WTC11 (cell line): ENCODE data around the gene DNAJC15.

ENCODE experiments used
- ATF3 ChIP-seq: sonication (generic); formaldehyde crosslinking; conservative IDR thresholded peaks from 2 replicates; pipeline ENCODE4 v1.8.1; 2022; ENCODE audit warnings: mild to moderate bottlenecking, missing genetic modification reagents
- CTCF ChIP-seq: fragments of 200-600 bp; IDR thresholded peaks from 2 replicates; pipeline ENCODE4 v1.8.0; 2022; ENCODE audit warnings: antibody characterized with exemption
- HMGA2 ChIP-seq: fragments of 250-450 bp; sonication (Bioruptor Pico); IDR thresholded peaks from 2 replicates; pipeline ENCODE4 v1.4.0; 2021; ENCODE audit warnings: mild to moderate bottlenecking, moderate library complexity
- MAX ChIP-seq: sonication (generic); formaldehyde crosslinking; IDR thresholded peaks from 2 replicates; pipeline ENCODE4 v1.8.0; 2022; ENCODE audit warnings: mild to moderate bottlenecking, missing genetic modification reagents
- NR2C2 ChIP-seq: sonication (generic); formaldehyde crosslinking; IDR thresholded peaks from 2 replicates; pipeline ENCODE4 v1.8.0; 2022; ENCODE audit warnings: mild to moderate bottlenecking, missing genetic modification reagents
- OVOL2 ChIP-seq: fragments of 250-450 bp; sonication (Bioruptor Pico); IDR thresholded peaks from 2 replicates; pipeline ENCODE4 v1.9.0; 2021; ENCODE audit warnings: mild to moderate bottlenecking, borderline replicate concordance
- SP1 ChIP-seq: sonication (generic); formaldehyde crosslinking; conservative IDR thresholded peaks from 2 replicates; pipeline ENCODE4 v1.8.1; 2022; ENCODE audit warnings: missing genetic modification reagents
- STAT6 ChIP-seq: sonication (generic); formaldehyde crosslinking; conservative IDR thresholded peaks from 2 replicates; pipeline ENCODE4 v1.8.1; 2023; ENCODE audit warnings: mild to moderate bottlenecking, low read depth, missing genetic modification reagents, moderate library complexity
- TEAD1 ChIP-seq: sonication (generic); formaldehyde crosslinking; IDR thresholded peaks from 2 replicates; pipeline ENCODE4 v1.8.0; 2022; ENCODE audit warnings: mild to moderate bottlenecking, missing genetic modification reagents
- USF2 ChIP-seq: sonication (generic); formaldehyde crosslinking; IDR thresholded peaks from 2 replicates; pipeline ENCODE4 v1.8.1; 2023; ENCODE audit warnings: mild to moderate bottlenecking, missing genetic modification reagents, moderate library complexity
- ZNF121 ChIP-seq: sonication (generic); formaldehyde crosslinking; IDR thresholded peaks from 2 replicates; pipeline ENCODE4 v1.8.0; 2023; ENCODE audit warnings: missing genetic modification reagents
- TF ChIP-seq, protein P1 (sequence below): sonication (generic); formaldehyde crosslinking; IDR thresholded peaks from 2 replicates; pipeline ENCODE4 v1.8.0; 2022; ENCODE audit warnings: mild to moderate bottlenecking, missing genetic modification reagents

DNA sequence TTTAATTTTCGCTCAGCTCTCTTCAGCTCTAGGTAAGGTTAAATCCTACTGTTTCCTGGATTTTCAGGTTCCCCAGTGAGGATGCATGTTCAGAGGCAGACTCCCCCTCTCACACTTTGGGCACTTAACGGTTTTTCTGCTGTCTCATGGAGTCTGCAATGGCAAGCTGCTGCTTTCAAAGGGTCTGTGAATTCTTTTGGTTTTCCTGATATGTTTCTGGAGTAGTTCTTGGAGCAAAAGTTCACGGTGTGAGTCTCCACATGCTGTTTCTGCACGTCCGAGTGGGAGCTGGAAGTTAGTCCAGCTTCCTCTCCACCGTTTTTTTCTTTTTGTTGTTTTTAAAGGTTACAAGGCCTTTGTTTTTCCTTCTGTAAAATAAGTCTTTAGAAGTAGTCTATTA lies 35.4 kb downstream of the DNAJC15 start:
- no peak for TF ChIP-seq STAT6
- TF ChIP-seq CTCF, result no peak
- TF ChIP-seq SP1 (CRISPR knock-in tag), result no peak
- TF ChIP-seq ZNF121 (CRISPR knock-in tag), result no peak
- TF ChIP-seq ATF3 (CRISPR knock-in tag), result no peak
- no peak for TF ChIP-seq HMGA2 (CRISPR knock-in tag)
- no peak for TF ChIP-seq TEAD1
- TF ChIP-seq OVOL2 (CRISPR knock-in tag), result no peak
- no peak for TF ChIP-seq NR2C2 (CRISPR knock-in tag)
- TF ChIP-seq, protein P1, sequence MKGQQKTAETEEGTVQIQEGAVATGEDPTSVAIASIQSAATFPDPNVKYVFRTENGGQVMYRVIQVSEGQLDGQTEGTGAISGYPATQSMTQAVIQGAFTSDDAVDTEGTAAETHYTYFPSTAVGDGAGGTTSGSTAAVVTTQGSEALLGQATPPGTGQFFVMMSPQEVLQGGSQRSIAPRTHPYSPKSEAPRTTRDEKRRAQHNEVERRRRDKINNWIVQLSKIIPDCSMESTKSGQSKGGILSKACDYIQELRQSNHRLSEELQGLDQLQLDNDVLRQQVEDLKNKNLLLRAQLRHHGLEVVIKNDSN (CRISPR knock-in tag), result no peak
- TF ChIP-seq USF2 (CRISPR knock-in tag), result no peak
- TF ChIP-seq MAX (CRISPR knock-in tag), result no peak
